Measurements from ENCODE around the gene TATDN3.
"Not testable (repeated sequence)": the region's sequence is repeated elsewhere in the genome, so short reads cannot be mapped to it uniquely, and the experiment has no call there.

The TATDN3 gene

GRCh38 chr1:212858461-212859265 is 67.0 kb downstream of the TATDN3 start:
- TF ChIP-seq CTCF (IDR thresholded peaks at IDR 0.05; ENCODE audit: low read depth, low read length) = no peak
- peak overlapping the region; percentile 80 for H3K4me3 ChIP-seq (ENCODE audit: low read depth, low read length)

GRCh38 chr1:212860713-212861581 is 69.3 kb downstream of the TATDN3 start:
- no peak for TF ChIP-seq CTCF (IDR thresholded peaks at IDR 0.05; ENCODE audit: low read depth, low read length)
- no peak overlapping the region for H3K4me3 ChIP-seq (ENCODE audit: low read depth, low read length)

- no peak for TF ChIP-seq CTCF (IDR thresholded peaks at IDR 0.05; ENCODE audit: low read depth, low read length)
- no peak overlapping the region for H3K4me3 ChIP-seq (ENCODE audit: low read depth, low read length)
Observed at GRCh38 chr1:212862111-212862690, 70.5 kb downstream of the TATDN3 start.

GRCh38 chr1:212863345-212863744 is 71.7 kb downstream of the TATDN3 start:
- H3K4me3 ChIP-seq (ENCODE audit: low read depth, low read length) = not testable (repeated sequence)

GRCh38 chr1:212864201-212864600 is 72.5 kb downstream of the TATDN3 start:
- TF ChIP-seq CTCF (IDR thresholded peaks at IDR 0.05; ENCODE audit: low read depth, low read length) = no peak

More at GRCh38 chr1:212864201-212864600, 72.5 kb downstream of the TATDN3 start:
- no peak overlapping the region for H3K4me3 ChIP-seq (ENCODE audit: low read depth, low read length)
